NCI-H2196 treated with DMSO at 0.1 percent for 48 hours (cell line): ENCODE data around the gene NDUFA13.

Experiments used
- DNase-seq: peaks from one replicate; lab custom pipeline; 2025; ENCODE audit not compliant: unreplicated experiment; lab: John Stamatoyannopoulos, UW

The NDUFA13 gene

GRCh38 chr19:19531951-19532805, 16.2 kb downstream of the NDUFA13 start:
- DNase-seq, result peak; percentile 16

GRCh38 chr19:19532806-19533701, 17.0 kb downstream of the NDUFA13 start:
- no peak for DNase-seq

GRCh38 chr19:19533841-19534240, 17.8 kb downstream of the NDUFA13 start:
- DNase-seq, result no peak

- DNase-seq, result no peak
Observed at GRCh38 chr19:19534556-19535265, 18.7 kb downstream of the NDUFA13 start.

- no peak for DNase-seq
Observed at GRCh38 chr19:19535311-19536191, 19.5 kb downstream of the NDUFA13 start.

GRCh38 chr19:19537075-19538048, 21.3 kb downstream of the NDUFA13 start:
- DNase-seq, result no peak

- no peak for DNase-seq
Observed at GRCh38 chr19:19538061-19538784, 22.2 kb downstream of the NDUFA13 start, which contains the start of gene CILP2. CILP2 (plus strand) TSS chr19:19538265; CDS start chr19:19538350, 85 bp downstream.

- DNase-seq, result no peak
Observed at GRCh38 chr19:19538785-19539166, 22.8 kb downstream of the NDUFA13 start.

- no peak for DNase-seq
Observed at GRCh38 chr19:19539698-19540063, 23.7 kb downstream of the NDUFA13 start.

GRCh38 chr19:19540064-19540714, 24.2 kb downstream of the NDUFA13 start:
- DNase-seq, result no peak

- DNase-seq, result no peak
Observed at GRCh38 chr19:19540715-19541515, 24.9 kb downstream of the NDUFA13 start.

GRCh38 chr19:19541616-19542015, 25.6 kb downstream of the NDUFA13 start:
- no peak for DNase-seq

GRCh38 chr19:19542507-19542906, 26.5 kb downstream of the NDUFA13 start:
- no peak for DNase-seq

GRCh38 chr19:19543101-19543500, 27.1 kb downstream of the NDUFA13 start:
- no peak for DNase-seq

GRCh38 chr19:19543640-19544039, 27.6 kb downstream of the NDUFA13 start:
- no peak for DNase-seq

GRCh38 chr19:19544257-19544953, 28.4 kb downstream of the NDUFA13 start:
- DNase-seq, result no peak
